Measurements from ENCODE around the gene DZIP1. TPM values are rescaled to one million over a fixed set of nuclear protein-coding genes. Genes with fewer than 3 reads are reported as not detected.

Gene DZIP1
- total and polyA plus RNA-seq, 2 of the 8 experiments (the other 6 are each of a cell fraction or from before 2014, with no cell fraction given) = 7.6 to 24.6 TPM

DNA sequence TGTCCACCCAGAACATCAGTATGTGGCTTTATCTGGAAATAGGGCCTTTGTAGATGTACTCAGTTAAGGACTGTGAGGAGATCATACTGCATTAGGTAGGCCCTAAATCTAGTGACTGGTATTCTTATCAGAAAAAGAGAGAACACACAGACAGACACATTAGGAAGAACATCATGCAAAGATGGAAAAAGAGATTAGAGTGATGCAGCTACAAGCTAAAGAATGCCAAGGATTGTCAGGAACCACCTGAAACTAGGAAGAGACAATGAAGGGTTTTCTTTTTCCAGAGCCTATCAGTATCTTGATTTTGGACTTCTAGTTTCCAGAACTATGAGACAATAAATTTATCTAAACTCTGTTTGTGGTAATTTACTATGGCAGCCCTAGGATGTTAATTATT is 15.0 kb upstream of the DZIP1 start:
- Histone ChIP-seq H3K23ac (ENCODE audit: insufficient read length) (no peak overlapping the region), H2BK15ac (ENCODE audit: low read length) (no peak overlapping the region), H3K9ac (replicated peaks in 1 of 4; ENCODE audit: extremely low read depth in 1 of 4, low read depth in 3 of 4, low read length in 3 of 4) (no peak overlapping the region), H4K91ac (replicated peaks; ENCODE audit: insufficient read length, low read length) (no peak overlapping the region), H3K14ac (ENCODE audit: insufficient read length) (no peak overlapping the region), H3K18ac (ENCODE audit: extremely low read depth, low read length) (no peak overlapping the region), H3K23me2 (ENCODE audit: low read depth, low read length) (no peaks in the 10 kb centered on the region; the same call in 1 of the 2 replicates), H3K79me1 (ENCODE audit: low read depth, low read length) (no peaks in the 10 kb centered on the region), H2AFZ (ENCODE audit: low read length) (no peak overlapping the region), H3K79me2 (ENCODE audit: control insufficient read depth in 1 of 2, insufficient read depth in 2 of 2, low read length in 2 of 2) (no peaks in the 10 kb centered on the region), H2BK12ac (ENCODE audit: low read depth, low read length) (no peak overlapping the region), H3K27me3 (replicated peaks in 1 of 4; ENCODE audit: control insufficient read depth in 3 of 4, extremely low read depth in 1 of 4, insufficient read depth in 3 of 4, low read length in 3 of 4) (no peaks in the 10 kb centered on the region; a peak in 1 of 7 replicates), H3K4ac (replicated peaks; ENCODE audit: insufficient read length, low read depth, low read length) (no peak overlapping the region), H4K20me1 (replicated peaks in 1 of 2; ENCODE audit: control insufficient read depth in 1 of 2, insufficient read depth in 2 of 2, low read length in 2 of 2) (no peaks in the 10 kb centered on the region), H3K27ac (ENCODE audit: low read depth, low read length) (no peak overlapping the region), H2BK20ac (ENCODE audit: low read length) (no peak overlapping the region), H3K9me3 (ENCODE audit: insufficient read depth in 2 of 2, low read depth in 1 of 2, low read length in 1 of 2) (no peaks in the 10 kb centered on the region; a peak in 1 of 4 replicates), H3K4me2 (ENCODE audit: insufficient read depth in 1 of 2, low read depth in 2 of 2, low read length in 2 of 2) (no peak overlapping the region), H3K56ac (replicated peaks; ENCODE audit: insufficient read length, low read depth, low read length) (no peak overlapping the region), H3K4me3 (ENCODE audit: extremely low read depth in 1 of 4, insufficient read depth in 2 of 4, low read depth in 3 of 4, low read length in 4 of 4) (no peak overlapping the region), H2AK5ac (ENCODE audit: low read depth, low read length) (no peak overlapping the region), H3K4me1 (replicated peaks in 1 of 4; ENCODE audit: control insufficient read depth in 3 of 4, insufficient read depth in 4 of 4, low read length in 3 of 4) (no peaks in the 10 kb centered on the region), H4K5ac (ENCODE audit: insufficient read length, low read depth, low read length) (no peak overlapping the region), H2BK120ac (replicated peaks; ENCODE audit: low read depth, low read length) (no peak overlapping the region), H3K36me3 (ENCODE audit: control insufficient read depth in 2 of 4, insufficient read depth in 4 of 4, low read length in 3 of 4) (no peaks in the 10 kb centered on the region), H2BK5ac (ENCODE audit: low read depth, low read length) (no peak overlapping the region), H4K8ac (ENCODE audit: extremely low read depth, insufficient read depth, low read length) (no peak overlapping the region)
- POLR2A ChIA-PET (ENCODE audit: partially characterized antibody) = no interaction called here
- DNase-seq (ENCODE audit: low read depth in 1 of 2, low spot score in 2 of 2) (no peak), FAIRE-seq (no peak)
- CTCF ChIA-PET (ENCODE audit: partially characterized antibody) = interaction anchor here (0.6 to 2.6 kb wide), 3 partner anchors 19 to 45 kb away, joined by 3 to 23 read pairs (median 3); no protein-coding TSS in a partner anchor
- TF ChIP-seq, protein P1, sequence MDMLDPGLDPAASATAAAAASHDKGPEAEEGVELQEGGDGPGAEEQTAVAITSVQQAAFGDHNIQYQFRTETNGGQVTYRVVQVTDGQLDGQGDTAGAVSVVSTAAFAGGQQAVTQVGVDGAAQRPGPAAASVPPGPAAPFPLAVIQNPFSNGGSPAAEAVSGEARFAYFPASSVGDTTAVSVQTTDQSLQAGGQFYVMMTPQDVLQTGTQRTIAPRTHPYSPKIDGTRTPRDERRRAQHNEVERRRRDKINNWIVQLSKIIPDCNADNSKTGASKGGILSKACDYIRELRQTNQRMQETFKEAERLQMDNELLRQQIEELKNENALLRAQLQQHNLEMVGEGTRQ (IDR thresholded peaks at IDR 0.05; ENCODE audit: low read length) = no peak
- TF ChIP-seq SP2 (IDR thresholded peaks at IDR 0.05; ENCODE audit: low read length) = no peak

Measured in H1 (cell line).